Liver (tissue), 9 donors: ENCODE data around the gene TBC1D21. TPM values are rescaled to one million over a fixed set of nuclear protein-coding genes. Genes with fewer than 3 reads are reported as not detected.

Experiments
- DNase-seq: peaks from one replicate; pipeline ENCODE4 v3.0.0-alpha.2; 2017; ENCODE audit warnings: low spot score
- H3K27ac ChIP-seq, 2 donors: one replicate each; pipeline ENCODE4 v1.7.0; 2013; ENCODE audit warnings: inconsistent platforms in 2 of 2, low read length in 2 of 2, control low read depth in 1 of 2, low read depth in 1 of 2, mild to moderate bottlenecking in 1 of 2
- H3K27me3 ChIP-seq, 4 donors: one replicate each; pipeline versions ENCODE4 v1.6.1 to v1.7.0; 2013; ENCODE audit warnings: low read length in 3 of 4, inconsistent platforms in 1 of 4, mild to moderate bottlenecking in 1 of 4, moderate library complexity in 1 of 4; ENCODE audit not compliant: control insufficient read depth in 4 of 4, insufficient read depth in 4 of 4
- H3K36me3 ChIP-seq, 4 donors: one replicate each; pipeline versions ENCODE4 v1.6.1 to v1.7.0; 2013; ENCODE audit warnings: low read length in 3 of 4, mild to moderate bottlenecking in 3 of 4, low read depth in 1 of 4, moderate library complexity in 1 of 4; ENCODE audit not compliant: control insufficient read depth in 4 of 4, insufficient read depth in 3 of 4
- H3K4me1 ChIP-seq, 4 donors: one replicate each; pipeline versions ENCODE4 v1.6.1 to v1.7.0; 2013; ENCODE audit warnings: low read length in 3 of 4, mild to moderate bottlenecking in 3 of 4, moderate library complexity in 1 of 4; ENCODE audit not compliant: control insufficient read depth in 4 of 4, insufficient read depth in 4 of 4
- H3K4me3 ChIP-seq, 3 donors: one replicate each; pipeline versions ENCODE4 v1.6.1 to v1.7.0; 2013; ENCODE audit warnings: low read length in 3 of 3, control low read depth in 1 of 3, low read depth in 1 of 3, mild to moderate bottlenecking in 1 of 3
- H3K9ac ChIP-seq, 2 donors: one replicate each; pipeline ENCODE4 v1.7.0; 2013; ENCODE audit warnings: low read length in 2 of 2, mild to moderate bottlenecking in 2 of 2, moderate library complexity in 2 of 2, control low read depth in 1 of 2, low read depth in 1 of 2
- H3K9me3 ChIP-seq, 4 donors: one replicate each; pipeline versions ENCODE4 v1.6.1 to v1.7.0; 2013; ENCODE audit warnings: low read length in 3 of 4; ENCODE audit not compliant: control insufficient read depth in 4 of 4
- EGR1 ChIP-seq, 2 donors: IDR thresholded peaks; 2 replicates each; pipeline ENCODE4 v1.6.1; 2016 to 2018; ENCODE audit warnings: antibody characterized with exemption in 2 of 2, low read depth in 2 of 2
- FOXA1 ChIP-seq: IDR thresholded peaks from 2 replicates; pipeline ENCODE4 v1.6.1; 2016; ENCODE audit warnings: antibody characterized with exemption
- FOXA2 ChIP-seq: IDR thresholded peaks from 2 replicates; pipeline ENCODE4 v1.6.1; 2016; ENCODE audit warnings: antibody characterized with exemption
- GABPA ChIP-seq, 2 donors: IDR thresholded peaks in 1 of 2; conservative IDR thresholded peaks in 1 of 2; 2 replicates each; pipeline ENCODE4 v1.6.1; 2016; ENCODE audit warnings: antibody characterized with exemption in 2 of 2, mild to moderate bottlenecking in 1 of 2, moderate library complexity in 1 of 2
- HNF4A ChIP-seq, 2 donors: conservative IDR thresholded peaks; 2 replicates each; pipeline ENCODE4 v1.6.1; 2016; ENCODE audit warnings: antibody characterized with exemption in 2 of 2, mild to moderate bottlenecking in 2 of 2
- HNF4G ChIP-seq: IDR thresholded peaks from 2 replicates; pipeline ENCODE4 v1.6.1; 2016; ENCODE audit warnings: antibody characterized with exemption
- JUND ChIP-seq, 2 donors: IDR thresholded peaks; 2 replicates each; pipeline ENCODE4 v1.6.1; 2016; ENCODE audit warnings: antibody characterized with exemption in 2 of 2
- NR2F2 ChIP-seq: IDR thresholded peaks from 2 replicates; pipeline ENCODE4 v1.6.1; 2016; ENCODE audit warnings: antibody characterized with exemption
- RAD21 ChIP-seq, 2 donors: IDR thresholded peaks; 2 replicates each; pipeline ENCODE4 v1.6.1; 2016; ENCODE audit warnings: antibody characterized with exemption in 2 of 2, mild to moderate bottlenecking in 2 of 2
- RXRA ChIP-seq, 2 donors: IDR thresholded peaks; 2 replicates each; pipeline ENCODE4 v1.6.1; 2017 to 2018; ENCODE audit warnings: antibody characterized with exemption in 2 of 2, mild to moderate bottlenecking in 1 of 2
- SP1 ChIP-seq: IDR thresholded peaks from 2 replicates; pipeline ENCODE4 v1.6.1; 2018; ENCODE audit warnings: antibody characterized with exemption, mild to moderate bottlenecking
- TAF1 ChIP-seq: conservative IDR thresholded peaks from 2 replicates; pipeline ENCODE4 v1.6.1; 2016; ENCODE audit warnings: antibody characterized with exemption, mild to moderate bottlenecking
- YY1 ChIP-seq: IDR thresholded peaks from 2 replicates; pipeline ENCODE4 v1.6.1; 2016; ENCODE audit warnings: antibody characterized with exemption, mild to moderate bottlenecking
- WGBS: extraction: QIAGEN DNeasy Blood & Tissue Kit; methylation state at CpG from one replicate; pipeline ENCODE4 v1.1.7; 2013; 5-methylcytosine and 5-hydroxymethylcytosine counted together
- polyA plus RNA-seq, 2 donors: library from polyadenylated mRNA; stranded (reverse) in 1 of 2; unstranded in 1 of 2; fragments of 200-250 nt in 1 of 2; fragments of >200 nt in 1 of 2; fragmentation: Nextera tagmentation in 1 of 2; extraction: Ambion mirVana in 1 of 2; gene quantifications; one replicate each; pipeline versions ENCODE4 v1.2.1 to v1.2.3, GENCODE V29; 2013 to 2015
- total RNA-seq, 2 donors: library from RNA; depleted of rRNA; stranded (reverse); fragments of >200 nt; gene quantifications; one replicate each; pipeline ENCODE4 v1.2.3, GENCODE V29; 2014
- TF ChIP-seq, protein P1 (sequence below): IDR thresholded peaks from 2 replicates; pipeline ENCODE4 v1.6.1; 2016; ENCODE audit warnings: antibody characterized with exemption, mild to moderate bottlenecking
- TF ChIP-seq, protein P2 (sequence below): IDR thresholded peaks from 2 replicates; pipeline ENCODE4 v1.6.1; 2016; ENCODE audit warnings: antibody characterized with exemption
- TF ChIP-seq, protein P3 (sequence below): IDR thresholded peaks from 2 replicates; pipeline ENCODE4 v1.6.1; 2016; ENCODE audit warnings: antibody characterized with exemption
- TF ChIP-seq, protein P4 (sequence below): IDR thresholded peaks from 2 replicates; pipeline ENCODE4 v1.6.1; 2016; ENCODE audit warnings: antibody characterized with exemption
- TF ChIP-seq, protein P5 (sequence below): fragments of 150-350 bp; IDR thresholded peaks from 2 replicates; pipeline ENCODE4 v1.5.1; 2017; ENCODE audit warnings: improper control_type of control experiment, low read depth, low read length; ENCODE audit not compliant: missing input control
- donor health status: healthy.
- donor health status: healthy.
- donor health status: healthy.
- donor health status: healthy.
- donor health status: healthy.

Gene TBC1D21
- total and polyA plus RNA-seq, 4 donors: not detected

DNA sequence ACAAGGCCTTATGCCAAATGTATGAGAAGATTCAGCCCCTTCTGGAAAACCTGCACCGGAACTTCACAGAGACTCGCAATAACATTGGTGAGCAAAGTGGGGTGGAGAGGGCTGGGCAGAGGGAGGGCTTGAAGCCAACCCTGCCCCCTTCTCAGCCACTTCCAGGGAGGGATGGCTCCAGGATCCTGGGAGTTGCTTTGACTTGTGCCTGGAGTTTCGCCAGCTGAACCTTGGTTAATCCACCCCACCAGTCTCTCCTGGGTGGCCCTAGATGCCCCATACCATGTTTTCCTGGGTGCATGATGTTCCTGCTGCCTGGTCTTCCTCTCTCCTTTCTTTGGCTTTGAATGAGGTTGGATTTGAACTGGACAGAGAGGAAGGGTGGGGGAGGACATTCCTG lies 10.8 kb downstream of the TBC1D21 start:
- Histone ChIP-seq H3K36me3 (no peaks in the 10 kb centered on the region), H3K4me1 (no peaks in the 10 kb centered on the region), H3K9ac (no peak overlapping the region), H3K27ac (no peak overlapping the region), H3K4me3 (no peak overlapping the region), H3K9me3 (no peaks in the 10 kb centered on the region), H3K27me3 (peaks cover 0 to 2% (median under 1%) of the 10 kb centered on the region in 4 donors)
- no peak for TF ChIP-seq FOXA1
- TF ChIP-seq, protein P1, sequence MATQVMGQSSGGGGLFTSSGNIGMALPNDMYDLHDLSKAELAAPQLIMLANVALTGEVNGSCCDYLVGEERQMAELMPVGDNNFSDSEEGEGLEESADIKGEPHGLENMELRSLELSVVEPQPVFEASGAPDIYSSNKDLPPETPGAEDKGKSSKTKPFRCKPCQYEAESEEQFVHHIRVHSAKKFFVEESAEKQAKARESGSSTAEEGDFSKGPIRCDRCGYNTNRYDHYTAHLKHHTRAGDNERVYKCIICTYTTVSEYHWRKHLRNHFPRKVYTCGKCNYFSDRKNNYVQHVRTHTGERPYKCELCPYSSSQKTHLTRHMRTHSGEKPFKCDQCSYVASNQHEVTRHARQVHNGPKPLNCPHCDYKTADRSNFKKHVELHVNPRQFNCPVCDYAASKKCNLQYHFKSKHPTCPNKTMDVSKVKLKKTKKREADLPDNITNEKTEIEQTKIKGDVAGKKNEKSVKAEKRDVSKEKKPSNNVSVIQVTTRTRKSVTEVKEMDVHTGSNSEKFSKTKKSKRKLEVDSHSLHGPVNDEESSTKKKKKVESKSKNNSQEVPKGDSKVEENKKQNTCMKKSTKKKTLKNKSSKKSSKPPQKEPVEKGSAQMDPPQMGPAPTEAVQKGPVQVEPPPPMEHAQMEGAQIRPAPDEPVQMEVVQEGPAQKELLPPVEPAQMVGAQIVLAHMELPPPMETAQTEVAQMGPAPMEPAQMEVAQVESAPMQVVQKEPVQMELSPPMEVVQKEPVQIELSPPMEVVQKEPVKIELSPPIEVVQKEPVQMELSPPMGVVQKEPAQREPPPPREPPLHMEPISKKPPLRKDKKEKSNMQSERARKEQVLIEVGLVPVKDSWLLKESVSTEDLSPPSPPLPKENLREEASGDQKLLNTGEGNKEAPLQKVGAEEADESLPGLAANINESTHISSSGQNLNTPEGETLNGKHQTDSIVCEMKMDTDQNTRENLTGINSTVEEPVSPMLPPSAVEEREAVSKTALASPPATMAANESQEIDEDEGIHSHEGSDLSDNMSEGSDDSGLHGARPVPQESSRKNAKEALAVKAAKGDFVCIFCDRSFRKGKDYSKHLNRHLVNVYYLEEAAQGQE: no peak
- TF ChIP-seq, protein P2, sequence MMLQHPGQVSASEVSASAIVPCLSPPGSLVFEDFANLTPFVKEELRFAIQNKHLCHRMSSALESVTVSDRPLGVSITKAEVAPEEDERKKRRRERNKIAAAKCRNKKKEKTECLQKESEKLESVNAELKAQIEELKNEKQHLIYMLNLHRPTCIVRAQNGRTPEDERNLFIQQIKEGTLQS: no peak
- 78% methylated on average over 3 of the region's 3 CpGs for WGBS
- DNase-seq: no peak

DNA sequence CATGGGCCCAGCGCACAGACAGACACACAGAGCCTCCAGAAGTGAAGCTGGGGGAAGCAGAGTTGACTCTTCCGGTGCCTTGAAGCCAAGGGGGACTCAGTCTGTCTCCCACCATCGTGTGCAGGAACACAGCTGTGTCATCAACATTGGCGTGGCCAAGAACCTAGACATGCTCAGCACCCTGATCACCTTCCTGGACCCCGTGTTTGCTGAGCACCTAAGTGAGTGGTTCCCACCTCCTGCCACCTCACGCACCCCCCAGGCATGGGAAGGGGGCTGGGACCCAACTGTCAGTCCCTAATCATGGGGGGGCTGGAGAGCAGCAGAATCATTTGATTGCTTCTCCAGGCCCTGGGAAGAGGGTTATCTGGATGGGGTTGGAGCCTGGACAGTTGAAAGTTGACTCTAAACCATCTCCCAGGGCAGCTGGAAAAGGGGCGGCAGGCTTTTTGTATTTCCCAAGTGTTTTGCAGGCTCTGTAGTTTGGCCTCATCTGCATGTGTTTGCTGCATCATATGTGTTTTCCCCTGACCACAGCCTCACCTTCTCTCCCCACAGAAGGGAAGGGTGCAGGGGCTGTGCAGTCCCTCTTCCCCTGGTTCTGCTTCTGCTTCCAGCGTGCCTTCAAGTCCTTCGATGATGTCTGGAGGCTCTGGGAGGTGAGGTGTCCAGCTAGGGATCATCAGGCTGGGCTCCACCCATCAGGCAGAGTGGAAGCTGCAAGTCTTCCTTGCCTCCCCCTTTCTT lies 12.8 kb downstream of the TBC1D21 start:
- H3K9me3 ChIP-seq: no peaks in the 10 kb centered on the region

More for the DNA sequence above, 12.8 kb downstream of the TBC1D21 start:
- Histone ChIP-seq H3K4me3 (no peak overlapping the region), H3K36me3 (no peaks in the 10 kb centered on the region), H3K27ac (no peak overlapping the region), H3K9ac (no peak overlapping the region), H3K27me3 (peaks cover 0 to 2% (median under 1%) of the 10 kb centered on the region in 4 donors), H3K4me1 (no peaks in the 10 kb centered on the region)
- no peak for DNase-seq
- TF ChIP-seq RXRA (IDR thresholded peaks at IDR 0.05): no peak
- TF ChIP-seq JUND (IDR thresholded peaks at IDR 0.05): no peak
- TF ChIP-seq NR2F2: no peak
- TF ChIP-seq EGR1 (IDR thresholded peaks at IDR 0.05; ENCODE audit: low read depth in 2 of 2): no peak
- no peak for TF ChIP-seq TAF1
- TF ChIP-seq, protein P2: no peak
- no peak for TF ChIP-seq GABPA (IDR thresholded peaks at IDR 0.05 in 1 of 2, conservative IDR thresholded peaks at IDR 0.05 in 1 of 2)
- TF ChIP-seq, protein P3, sequence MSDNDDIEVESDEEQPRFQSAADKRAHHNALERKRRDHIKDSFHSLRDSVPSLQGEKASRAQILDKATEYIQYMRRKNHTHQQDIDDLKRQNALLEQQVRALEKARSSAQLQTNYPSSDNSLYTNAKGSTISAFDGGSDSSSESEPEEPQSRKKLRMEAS: no peak
- TF ChIP-seq, protein P4, sequence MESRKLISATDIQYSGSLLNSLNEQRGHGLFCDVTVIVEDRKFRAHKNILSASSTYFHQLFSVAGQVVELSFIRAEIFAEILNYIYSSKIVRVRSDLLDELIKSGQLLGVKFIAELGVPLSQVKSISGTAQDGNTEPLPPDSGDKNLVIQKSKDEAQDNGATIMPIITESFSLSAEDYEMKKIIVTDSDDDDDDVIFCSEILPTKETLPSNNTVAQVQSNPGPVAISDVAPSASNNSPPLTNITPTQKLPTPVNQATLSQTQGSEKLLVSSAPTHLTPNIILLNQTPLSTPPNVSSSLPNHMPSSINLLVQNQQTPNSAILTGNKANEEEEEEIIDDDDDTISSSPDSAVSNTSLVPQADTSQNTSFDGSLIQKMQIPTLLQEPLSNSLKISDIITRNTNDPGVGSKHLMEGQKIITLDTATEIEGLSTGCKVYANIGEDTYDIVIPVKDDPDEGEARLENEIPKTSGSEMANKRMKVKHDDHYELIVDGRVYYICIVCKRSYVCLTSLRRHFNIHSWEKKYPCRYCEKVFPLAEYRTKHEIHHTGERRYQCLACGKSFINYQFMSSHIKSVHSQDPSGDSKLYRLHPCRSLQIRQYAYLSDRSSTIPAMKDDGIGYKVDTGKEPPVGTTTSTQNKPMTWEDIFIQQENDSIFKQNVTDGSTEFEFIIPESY: no peak
- TF ChIP-seq, protein P1: no peak
- no peak for TF ChIP-seq FOXA2
- TF ChIP-seq FOXA1: no peak
- no peak for TF ChIP-seq RAD21 (IDR thresholded peaks at IDR 0.05)
- TF ChIP-seq YY1: no peak
- TF ChIP-seq, protein P5, sequence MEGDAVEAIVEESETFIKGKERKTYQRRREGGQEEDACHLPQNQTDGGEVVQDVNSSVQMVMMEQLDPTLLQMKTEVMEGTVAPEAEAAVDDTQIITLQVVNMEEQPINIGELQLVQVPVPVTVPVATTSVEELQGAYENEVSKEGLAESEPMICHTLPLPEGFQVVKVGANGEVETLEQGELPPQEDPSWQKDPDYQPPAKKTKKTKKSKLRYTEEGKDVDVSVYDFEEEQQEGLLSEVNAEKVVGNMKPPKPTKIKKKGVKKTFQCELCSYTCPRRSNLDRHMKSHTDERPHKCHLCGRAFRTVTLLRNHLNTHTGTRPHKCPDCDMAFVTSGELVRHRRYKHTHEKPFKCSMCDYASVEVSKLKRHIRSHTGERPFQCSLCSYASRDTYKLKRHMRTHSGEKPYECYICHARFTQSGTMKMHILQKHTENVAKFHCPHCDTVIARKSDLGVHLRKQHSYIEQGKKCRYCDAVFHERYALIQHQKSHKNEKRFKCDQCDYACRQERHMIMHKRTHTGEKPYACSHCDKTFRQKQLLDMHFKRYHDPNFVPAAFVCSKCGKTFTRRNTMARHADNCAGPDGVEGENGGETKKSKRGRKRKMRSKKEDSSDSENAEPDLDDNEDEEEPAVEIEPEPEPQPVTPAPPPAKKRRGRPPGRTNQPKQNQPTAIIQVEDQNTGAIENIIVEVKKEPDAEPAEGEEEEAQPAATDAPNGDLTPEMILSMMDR: no peak
- TF ChIP-seq HNF4G: no peak
- TF ChIP-seq SP1: no peak
- no peak for TF ChIP-seq HNF4A (conservative IDR thresholded peaks at IDR 0.05)
- WGBS: 87% methylated on average over 9 of the region's 9 CpGs
